Measurements from ENCODE around the gene PEDS1.
A peak's percentile ranks its signal among the peaks of the same experiment; 100 is the strongest.

The PEDS1 gene

DNA sequence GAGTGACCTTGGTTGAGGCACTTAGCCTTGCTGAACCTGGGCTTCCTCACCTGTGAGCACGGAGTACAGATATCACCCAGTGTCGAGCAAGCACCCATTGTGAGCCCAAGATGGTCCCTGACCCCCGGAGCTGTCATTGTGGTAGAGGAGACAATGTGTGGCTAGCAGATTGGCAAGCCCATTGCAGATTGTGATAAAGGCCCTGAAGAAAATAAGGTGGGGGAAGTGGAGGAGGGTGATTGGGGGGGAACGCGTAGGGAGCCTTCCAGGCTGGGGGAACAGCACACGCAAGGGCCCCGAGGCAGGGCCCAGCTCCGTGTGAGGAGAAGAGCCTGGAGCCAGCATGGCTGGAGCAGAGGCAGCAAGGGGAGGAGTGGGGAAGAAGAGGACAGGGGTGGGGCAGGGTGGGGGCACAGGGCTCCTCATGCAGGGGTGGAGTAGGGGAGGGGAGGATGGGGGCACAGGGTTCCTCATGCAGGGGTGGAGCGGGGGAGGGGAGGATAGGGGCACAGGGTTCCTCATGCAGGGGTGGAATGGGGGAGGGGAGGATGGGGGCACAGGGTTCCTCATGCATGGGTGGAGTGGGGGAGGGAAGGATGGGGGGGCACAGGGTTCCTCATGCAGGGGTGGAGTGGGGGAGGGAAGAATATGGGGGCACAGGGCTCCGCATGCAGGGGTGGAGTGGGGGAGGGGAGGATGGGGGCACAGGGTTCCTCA lies 44.1 kb upstream of the PEDS1 start:
- POLR2A ChIA-PET: interaction anchor here (0.6 kb wide), 1 partner anchor 88 kb away, joined by 4 read pairs; no protein-coding TSS in a partner anchor

DNA sequence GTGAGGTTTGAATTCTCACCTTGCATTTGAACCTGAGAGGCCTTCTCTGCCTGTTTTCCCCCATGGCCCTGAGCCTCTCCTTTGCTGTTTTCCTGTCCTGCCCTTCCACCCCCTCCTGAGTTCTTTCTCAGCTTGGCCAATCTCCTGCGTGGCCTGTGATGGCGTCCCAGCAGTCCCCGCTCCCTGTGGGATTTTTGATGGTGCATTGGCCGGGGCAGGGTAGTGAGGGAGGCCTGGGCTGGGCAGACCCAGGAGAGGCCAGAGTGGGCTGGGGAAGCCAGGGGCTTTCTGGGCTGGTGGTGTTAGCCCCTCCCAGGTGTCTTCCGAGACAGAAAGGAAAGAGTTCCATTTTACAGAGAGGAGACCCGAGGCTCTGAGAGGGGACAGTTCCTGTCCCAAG lies 43.4 kb upstream of the PEDS1 start:
- Histone ChIP-seq H3K4me1 (ENCODE audit: control insufficient read depth, insufficient read depth, low read length) (peaks cover 6% of the 10 kb centered on the region; the same call in 1 of the 2 replicates), H3K9me3 (ENCODE audit: control insufficient read depth, insufficient read depth, low read depth, low read length) (no peaks in the 10 kb centered on the region), H3K4me3 (ENCODE audit: low read depth, low read length) (no peak overlapping the region), H3K36me3 (ENCODE audit: control insufficient read depth in 2 of 2, insufficient read depth in 1 of 2, low read length in 2 of 2) (peaks cover 0 to 6% of the 10 kb centered on the region in 2 experiments; a peak in 1 of 3 replicates), H3K27ac (ENCODE audit: extremely low read depth, low read depth, low read length) (no peak overlapping the region)
- TF ChIP-seq ZNF248 (tag by site-specific recombination; IDR thresholded peaks at IDR 0.05) (no peak), ZIC2 (tag by site-specific recombination; IDR thresholded peaks at IDR 0.05) (peak; percentile 37; the same call in 1 of the 2 replicates)
- TF ChIP-seq, protein P1, sequence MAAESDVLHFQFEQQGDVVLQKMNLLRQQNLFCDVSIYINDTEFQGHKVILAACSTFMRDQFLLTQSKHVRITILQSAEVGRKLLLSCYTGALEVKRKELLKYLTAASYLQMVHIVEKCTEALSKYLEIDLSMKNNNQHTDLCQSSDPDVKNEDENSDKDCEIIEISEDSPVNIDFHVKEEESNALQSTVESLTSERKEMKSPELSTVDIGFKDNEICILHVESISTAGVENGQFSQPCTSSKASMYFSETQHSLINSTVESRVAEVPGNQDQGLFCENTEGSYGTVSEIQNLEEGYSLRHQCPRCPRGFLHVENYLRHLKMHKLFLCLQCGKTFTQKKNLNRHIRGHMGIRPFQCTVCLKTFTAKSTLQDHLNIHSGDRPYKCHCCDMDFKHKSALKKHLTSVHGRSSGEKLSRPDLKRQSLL (tag by site-specific recombination; IDR thresholded peaks at IDR 0.05): no peak
- ChIA-PET CTCF (interaction anchor here (0.5 kb wide), 1 partner anchor 190 kb away, joined by 3 read pairs; no protein-coding TSS in a partner anchor), POLR2A (interaction anchor here (0.6 kb wide), 1 partner anchor 88 kb away, joined by 4 read pairs; no protein-coding TSS in a partner anchor)

More for the DNA sequence above, 44.1 kb upstream of the PEDS1 start:
- Histone ChIP-seq H3K36me3 (ENCODE audit: control insufficient read depth in 2 of 2, insufficient read depth in 1 of 2, low read length in 2 of 2) (peaks cover 0 to 6% of the 10 kb centered on the region in 2 experiments; a peak in 1 of 3 replicates), H3K27ac (ENCODE audit: extremely low read depth, low read depth, low read length) (no peak overlapping the region), H3K4me3 (ENCODE audit: low read depth, low read length) (no peak overlapping the region), H3K9me3 (ENCODE audit: control insufficient read depth, insufficient read depth, low read depth, low read length) (no peaks in the 10 kb centered on the region), H3K4me1 (ENCODE audit: control insufficient read depth, insufficient read depth, low read length) (peaks cover 4% of the 10 kb centered on the region; the same call in 1 of the 2 replicates)
- TF ChIP-seq ZFP3 (tag by site-specific recombination; IDR thresholded peaks at IDR 0.05; ENCODE audit: low read depth) (no peak), ZNF623 (tag by site-specific recombination; IDR thresholded peaks at IDR 0.05) (peak; percentile 61; the same call in 1 of the 2 replicates)
- CTCF ChIA-PET: interaction anchor here (0.5 kb wide), 2 partner anchors 22 to 189 kb away, joined by 3 to 4 read pairs; no protein-coding TSS in a partner anchor

DNA sequence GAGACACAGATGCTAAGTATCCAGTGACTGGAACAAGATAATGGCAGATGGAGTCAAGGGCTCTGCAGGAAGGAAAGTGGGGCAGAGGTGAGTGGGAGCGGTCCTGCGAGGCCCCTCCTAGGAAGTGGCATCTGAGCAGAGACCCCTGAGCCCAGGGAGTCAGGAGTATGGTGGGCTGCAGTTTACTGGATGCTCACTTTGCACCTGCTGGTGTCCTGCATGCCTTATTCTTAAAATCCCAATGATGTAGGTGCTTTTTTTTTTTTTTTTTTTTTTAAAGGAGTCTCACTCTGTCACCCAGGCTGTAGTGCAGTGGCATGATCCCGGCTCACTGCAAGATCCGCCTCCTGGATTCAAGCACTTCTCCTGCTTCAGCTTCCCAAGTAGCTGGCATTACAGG lies 42.7 kb upstream of the PEDS1 start:
- ChIA-PET CTCF (no interaction called here), POLR2A (interaction anchor here (0.6 kb wide), 1 partner anchor 86 kb away, joined by 3 read pairs; no protein-coding TSS in a partner anchor)
- no peak for TF ChIP-seq ZBTB20 (tag by site-specific recombination; IDR thresholded peaks at IDR 0.05)
- no peak for TF ChIP-seq ZNF16 (tag by site-specific recombination; IDR thresholded peaks at IDR 0.05; ENCODE audit: low read depth)
- TF ChIP-seq KLF7 (tag by site-specific recombination; IDR thresholded peaks at IDR 0.05; ENCODE audit: borderline replicate concordance): no peak
- no peak for TF ChIP-seq ZNF548 (tag by site-specific recombination; IDR thresholded peaks at IDR 0.05)
- TF ChIP-seq ZFP3 (tag by site-specific recombination; IDR thresholded peaks at IDR 0.05; ENCODE audit: low read depth): no peak
- TF ChIP-seq ZNF426 (tag by site-specific recombination; IDR thresholded peaks at IDR 0.05): no peak
- no peak for TF ChIP-seq SETDB1 (IDR thresholded peaks at IDR 0.05; ENCODE audit: insufficient read length, low read length)
- TF ChIP-seq ZNF37A (tag by site-specific recombination; IDR thresholded peaks at IDR 0.05): no peak
- no peak for TF ChIP-seq ZBTB8A (tag by site-specific recombination; IDR thresholded peaks at IDR 0.05)
- TF ChIP-seq ZNF214 (tag by site-specific recombination; IDR thresholded peaks at IDR 0.05; ENCODE audit: borderline replicate concordance): no peak
- TF ChIP-seq TCF7L2 (IDR thresholded peaks at IDR 0.05; ENCODE audit: borderline replicate concordance, low read depth, low read length): no peak
- no peak for TF ChIP-seq ZNF658 (tag by site-specific recombination; IDR thresholded peaks at IDR 0.05)
- no peak for TF ChIP-seq ZNF791 (tag by site-specific recombination; IDR thresholded peaks at IDR 0.05)
- TF ChIP-seq, protein P1 (tag by site-specific recombination; IDR thresholded peaks at IDR 0.05): no peak
- H3K27ac ChIP-seq (ENCODE audit: extremely low read depth, low read depth, low read length): no peak overlapping the region
- H3K4me1 ChIP-seq (ENCODE audit: control insufficient read depth, insufficient read depth, low read length): peaks cover 6% of the 10 kb centered on the region; the same call in 1 of the 2 replicates
- H3K4me3 ChIP-seq (ENCODE audit: low read depth, low read length): no peak overlapping the region
- H3K9me3 ChIP-seq (ENCODE audit: control insufficient read depth, insufficient read depth, low read depth, low read length): no peaks in the 10 kb centered on the region
- H3K36me3 ChIP-seq (ENCODE audit: control insufficient read depth in 2 of 2, insufficient read depth in 1 of 2, low read length in 2 of 2): peaks cover 0 to 6% of the 10 kb centered on the region in 2 experiments; a peak in 1 of 3 replicates
